ENCODE measurements around the gene FSCN2.

DNA sequence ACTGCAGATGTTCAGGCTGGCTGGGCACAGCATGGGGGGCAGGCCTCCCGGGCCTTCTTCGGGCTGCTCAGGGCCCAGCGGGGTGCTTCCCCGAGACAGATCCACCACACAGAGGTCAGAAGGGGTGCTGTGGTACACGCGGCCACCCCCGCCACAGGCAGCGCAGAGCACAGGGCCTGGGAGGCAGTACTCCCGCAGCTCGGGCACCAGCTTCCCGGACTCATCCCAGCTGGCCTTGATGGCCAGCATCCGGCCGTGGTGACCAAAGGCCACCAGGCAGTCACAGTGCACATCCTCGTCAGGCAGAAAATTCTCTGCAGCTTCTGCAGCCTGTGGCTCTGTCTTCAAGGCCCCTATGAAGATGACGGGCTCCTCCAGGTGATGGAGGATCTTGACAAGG, 22.1 kb downstream of the FSCN2 start:
- TF ChIP-seq, protein P1, sequence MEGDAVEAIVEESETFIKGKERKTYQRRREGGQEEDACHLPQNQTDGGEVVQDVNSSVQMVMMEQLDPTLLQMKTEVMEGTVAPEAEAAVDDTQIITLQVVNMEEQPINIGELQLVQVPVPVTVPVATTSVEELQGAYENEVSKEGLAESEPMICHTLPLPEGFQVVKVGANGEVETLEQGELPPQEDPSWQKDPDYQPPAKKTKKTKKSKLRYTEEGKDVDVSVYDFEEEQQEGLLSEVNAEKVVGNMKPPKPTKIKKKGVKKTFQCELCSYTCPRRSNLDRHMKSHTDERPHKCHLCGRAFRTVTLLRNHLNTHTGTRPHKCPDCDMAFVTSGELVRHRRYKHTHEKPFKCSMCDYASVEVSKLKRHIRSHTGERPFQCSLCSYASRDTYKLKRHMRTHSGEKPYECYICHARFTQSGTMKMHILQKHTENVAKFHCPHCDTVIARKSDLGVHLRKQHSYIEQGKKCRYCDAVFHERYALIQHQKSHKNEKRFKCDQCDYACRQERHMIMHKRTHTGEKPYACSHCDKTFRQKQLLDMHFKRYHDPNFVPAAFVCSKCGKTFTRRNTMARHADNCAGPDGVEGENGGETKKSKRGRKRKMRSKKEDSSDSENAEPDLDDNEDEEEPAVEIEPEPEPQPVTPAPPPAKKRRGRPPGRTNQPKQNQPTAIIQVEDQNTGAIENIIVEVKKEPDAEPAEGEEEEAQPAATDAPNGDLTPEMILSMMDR (IDR thresholded peaks at IDR 0.05) = no peak
- TF ChIP-seq EP300 (IDR thresholded peaks at IDR 0.05) = no peak
